ENCODE data around the gene PROSER3. TPM values are rescaled to one million over a fixed set of nuclear protein-coding genes. Genes with fewer than 3 reads are reported as not detected.

Gene PROSER3
- total and polyA plus RNA-seq, 2 of the 4 experiments (the other 2 are of a cell fraction): 5.4 to 21.8 TPM

- intact Hi-C loops (cut with micrococcal nuclease) (loop anchor here (1.0 to 2.0 kb wide), 5 partner anchors 25 to 213 kb away; partner anchors contain the start of genes PSENEN and U2AF1L4), dilution Hi-C loops (cut with HindIII; ENCODE audit: low sequenced_read_pairs, unreplicated experiment) (no loop called here), in situ Hi-C loops (cut with MboI; ENCODE audit: low sequenced_read_pairs) (loop anchor here (5.0 kb wide), 1 partner anchor 171 kb away; the partner anchor contains the start of gene TMEM147)
- Histone ChIP-seq H2AFZ (replicated peaks; ENCODE audit: low read length, poor library complexity) (peak within 1 kb of the TSS; percentile 99), H3K4me3 (ENCODE audit: insufficient read depth, low read depth, low read length) (peak within 1 kb of the TSS; percentile 97), H2BK120ac (ENCODE audit: low read depth, low read length) (no peak within 1 kb of the TSS), H2BK5ac (ENCODE audit: low read depth, low read length, poor library complexity, severe bottlenecking) (peak within 1 kb of the TSS; percentile 71), H3K9ac (ENCODE audit: low read depth, low read length) (peak within 1 kb of the TSS; percentile 94), H3K4ac (ENCODE audit: low read depth, low read length) (peak within 1 kb of the TSS; percentile 91), H3K23ac (ENCODE audit: low read depth, low read length) (peak within 1 kb of the TSS; percentile 95), H2BK20ac (ENCODE audit: low read depth, low read length) (no peak within 1 kb of the TSS), H3K56ac (ENCODE audit: extremely low read depth, insufficient read depth, low read length) (peak within 1 kb of the TSS; percentile 67), H4K20me1 (ENCODE audit: insufficient read depth, low read length) (peaks cover 18% of the 10 kb centered on the region), H3K9me3 (ENCODE audit: control insufficient read depth, insufficient read depth, low read length) (no peaks in the 10 kb centered on the region), H3K27me3 (ENCODE audit: control insufficient read depth, insufficient read depth, low read length) (no peaks in the 10 kb centered on the region), H3K27ac (ENCODE audit: insufficient read depth, low read length) (peak within 1 kb of the TSS; percentile 89), H3K14ac (replicated peaks; ENCODE audit: low read depth, low read length) (peak within 1 kb of the TSS; percentile 96), H2BK15ac (ENCODE audit: low read depth, low read length) (no peak within 1 kb of the TSS), H4K5ac (ENCODE audit: low read depth, low read length) (peak within 1 kb of the TSS; percentile 37; the same call in 1 of the 2 replicates), H4K91ac (ENCODE audit: insufficient read depth, low read depth, low read length) (no peak within 1 kb of the TSS; the same call in 1 of the 2 replicates), H3K18ac (ENCODE audit: low read depth, low read length) (no peak within 1 kb of the TSS), H3K9me1 (ENCODE audit: insufficient read depth, low read length) (no peaks in the 10 kb centered on the region; the same call in 1 of the 2 replicates), H3K79me1 (ENCODE audit: low read depth in 1 of 2, low read length in 2 of 2) (peaks cover 4 to 45% of the 10 kb centered on the region in 2 experiments; a peak in 2 of 4 replicates), H3K36me3 (ENCODE audit: control insufficient read depth, insufficient read depth, low read length) (peaks cover 20% of the 10 kb centered on the region), H3K4me2 (ENCODE audit: low read depth, low read length) (peak within 1 kb of the TSS; percentile 91), H4K8ac (ENCODE audit: low read depth in 2 of 2, low read length in 2 of 2) (peak within 1 kb of the TSS; percentile 73 to 87; a peak in 3 of 4 replicates), H2AK5ac (ENCODE audit: low read depth, low read length) (peak within 1 kb of the TSS; percentile 91), H3K4me1 (ENCODE audit: control insufficient read depth, insufficient read depth, low read length) (peaks cover 14% of the 10 kb centered on the region), H2AK9ac (replicated peaks; ENCODE audit: low read depth, low read length, poor library complexity) (peak within 1 kb of the TSS; percentile 98)
- WGBS, 2 experiments (ENCODE audit: extremely low coverage in 2 of 2, insufficient read length in 1 of 2): 0% methylated on average over 46 of the region's 109 CpGs; no CpG with 5 or more reads in 1 of the 2 experiments
- BruUV-seq (replicated peaks): no TSS peak
- TF ChIP-seq MAZ (IDR thresholded peaks at IDR 0.05; ENCODE audit: borderline replicate concordance, low read depth, low read length) (peak; percentile 75; the same call in 1 of the 2 replicates), ELK1 (IDR thresholded peaks at IDR 0.05; ENCODE audit: borderline replicate concordance, low read depth, low read length) (no peak), CTCF (conservative IDR thresholded peaks at IDR 0.05; ENCODE audit: low read depth, low read length) (no peak), MXI1 (IDR thresholded peaks at IDR 0.05; ENCODE audit: borderline replicate concordance, low read depth, low read length) (peak; percentile 45; the same call in 1 of the 2 replicates)
- TF ChIP-seq, protein P1, sequence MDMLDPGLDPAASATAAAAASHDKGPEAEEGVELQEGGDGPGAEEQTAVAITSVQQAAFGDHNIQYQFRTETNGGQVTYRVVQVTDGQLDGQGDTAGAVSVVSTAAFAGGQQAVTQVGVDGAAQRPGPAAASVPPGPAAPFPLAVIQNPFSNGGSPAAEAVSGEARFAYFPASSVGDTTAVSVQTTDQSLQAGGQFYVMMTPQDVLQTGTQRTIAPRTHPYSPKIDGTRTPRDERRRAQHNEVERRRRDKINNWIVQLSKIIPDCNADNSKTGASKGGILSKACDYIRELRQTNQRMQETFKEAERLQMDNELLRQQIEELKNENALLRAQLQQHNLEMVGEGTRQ (IDR thresholded peaks at IDR 0.05; ENCODE audit: low read depth, low read length): 0 out of 2 replicates have a peak, but pooled peaks have one; percentile 2
- no peak for DNase-seq
- CTCF ChIA-PET: no interaction called here
- POLR2A ChIA-PET (ENCODE audit: unreplicated experiment): no interaction called here
- peak; percentile 74 for ATAC-seq (ENCODE audit: low read depth)
These were observed 40.2 kb upstream of the PROSER3 start, which contains the start of gene KMT2B for GRCh38 chr19:35717665-35718344. Gene KMT2B (plus strand): TSS chr19:35718003. CDS start chr19:35718019, 16 bp downstream.

Data from IMR-90 (cell line).